Activated naive CD4-positive, alpha-beta T cell treated with anti-CD3 and anti-CD28 coated beads, Interleukin-2, amount 10 ng/mL, durations not matched to agents 7 days and 5 days (primary cell): ENCODE results near the gene DCX.

ENCODE experiments used
- CTCF ChIA-PET: fragments of 350-600 bp; sonication (Branson Sonifier 250); formaldehyde crosslinking; loops from one replicate; lab custom pipeline; 2021; ENCODE audit warnings: antibody characterized with exemption; lab: Charles Lee
- DNase-seq: peaks from one replicate; pipeline ENCODE4 v3.0.0-alpha.2; 2020
- H3K27ac Mint-ChIP-seq: one replicate; pipeline ENCODE4 v1.8.0; 2021; ENCODE audit warnings: mild to moderate bottlenecking, moderate library complexity, mixed read lengths
- H3K27me3 Mint-ChIP-seq: one replicate; pipeline ENCODE4 v1.8.0; 2021; ENCODE audit warnings: mild to moderate bottlenecking, mixed read lengths
- H3K36me3 Mint-ChIP-seq: one replicate; pipeline ENCODE4 v1.8.0; 2021; ENCODE audit warnings: mixed read lengths
- H3K4me1 Mint-ChIP-seq: one replicate; pipeline ENCODE4 v1.8.0; 2021; ENCODE audit warnings: mixed read lengths
- H3K4me3 Mint-ChIP-seq: one replicate; pipeline ENCODE4 v1.8.0; 2021; ENCODE audit warnings: mild to moderate bottlenecking, moderate library complexity, mixed read lengths
- H3K9me3 Mint-ChIP-seq: one replicate; pipeline ENCODE4 v1.8.0; 2021; ENCODE audit warnings: mixed read lengths

DCX gene

DNA sequence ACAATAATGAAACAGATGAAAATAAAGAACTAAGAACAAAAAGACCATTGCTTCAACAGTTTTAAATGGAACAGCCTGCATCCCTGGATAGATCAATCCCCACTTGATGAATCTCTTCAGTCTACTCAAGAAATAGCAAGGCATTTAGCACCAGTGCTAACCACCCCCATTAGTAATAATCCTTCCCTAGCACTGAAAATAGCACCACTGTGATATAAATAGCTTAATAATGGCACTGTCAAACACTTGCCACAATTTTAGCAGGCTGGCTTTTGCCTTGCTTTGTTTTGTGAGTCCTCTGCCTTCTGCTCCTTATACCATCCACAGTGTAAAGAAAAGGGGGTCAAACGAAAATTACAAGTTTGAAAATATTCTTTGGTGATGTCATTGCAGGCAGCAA lies 17.4 kb downstream of the DCX start:
- no peaks in the 10 kb centered on the region for H3K4me1 Mint-ChIP-seq
- H3K36me3 Mint-ChIP-seq, result no peaks in the 10 kb centered on the region
- no peak overlapping the region for H3K27ac Mint-ChIP-seq
- DNase-seq, result no peak
- CTCF ChIA-PET, result no interaction called here
- H3K27me3 Mint-ChIP-seq, result no peaks in the 10 kb centered on the region
- H3K9me3 Mint-ChIP-seq, result no peaks in the 10 kb centered on the region
- H3K4me3 Mint-ChIP-seq, result no peak overlapping the region

GRCh38 chrX:111387470-111388070 lies 24.4 kb downstream of the DCX start:
- CTCF ChIA-PET, result no interaction called here
- no peak overlapping the region for H3K27ac Mint-ChIP-seq
- DNase-seq, result no peak
- H3K9me3 Mint-ChIP-seq, result no peaks in the 10 kb centered on the region
- H3K4me1 Mint-ChIP-seq, result no peaks in the 10 kb centered on the region
- no peaks in the 10 kb centered on the region for H3K27me3 Mint-ChIP-seq
- no peaks in the 10 kb centered on the region for H3K36me3 Mint-ChIP-seq
- H3K4me3 Mint-ChIP-seq, result no peak overlapping the region

GRCh38 chrX:111386615-111387233 lies 25.3 kb downstream of the DCX start:
- Mint-ChIP-seq H3K4me3 (no peak overlapping the region), H3K36me3 (no peaks in the 10 kb centered on the region), H3K9me3 (no peaks in the 10 kb centered on the region), H3K4me1 (no peaks in the 10 kb centered on the region), H3K27me3 (no peaks in the 10 kb centered on the region), H3K27ac (no peak overlapping the region)
- DNase-seq, result no peak
- CTCF ChIA-PET, result no interaction called here

DNA sequence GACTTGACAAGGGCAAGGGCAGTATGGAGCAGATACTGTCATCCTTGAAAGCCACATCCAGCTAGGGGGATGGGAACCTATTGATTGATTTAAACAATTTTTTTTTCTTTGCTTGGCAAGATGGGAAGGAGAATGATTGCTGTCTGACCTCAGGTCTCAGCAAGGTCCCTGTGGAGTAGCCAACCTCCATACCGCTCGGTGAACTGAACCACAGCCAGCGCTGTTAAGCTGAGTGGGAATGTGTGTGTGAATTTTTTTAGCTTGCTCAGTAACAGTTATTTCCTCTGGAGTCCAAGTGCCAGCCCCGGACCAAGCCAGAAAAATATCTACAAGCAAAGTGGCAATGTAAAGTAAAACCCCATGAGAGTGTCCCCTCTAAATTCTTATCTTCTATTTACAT lies 25.9 kb downstream of the DCX start:
- no peaks in the 10 kb centered on the region for H3K36me3 Mint-ChIP-seq
- no peak for DNase-seq
- no peaks in the 10 kb centered on the region for H3K4me1 Mint-ChIP-seq
- H3K4me3 Mint-ChIP-seq, result no peak overlapping the region
- no peak overlapping the region for H3K27ac Mint-ChIP-seq
- no peaks in the 10 kb centered on the region for H3K27me3 Mint-ChIP-seq
- CTCF ChIA-PET, result no interaction called here
- H3K9me3 Mint-ChIP-seq, result no peaks in the 10 kb centered on the region

DNA sequence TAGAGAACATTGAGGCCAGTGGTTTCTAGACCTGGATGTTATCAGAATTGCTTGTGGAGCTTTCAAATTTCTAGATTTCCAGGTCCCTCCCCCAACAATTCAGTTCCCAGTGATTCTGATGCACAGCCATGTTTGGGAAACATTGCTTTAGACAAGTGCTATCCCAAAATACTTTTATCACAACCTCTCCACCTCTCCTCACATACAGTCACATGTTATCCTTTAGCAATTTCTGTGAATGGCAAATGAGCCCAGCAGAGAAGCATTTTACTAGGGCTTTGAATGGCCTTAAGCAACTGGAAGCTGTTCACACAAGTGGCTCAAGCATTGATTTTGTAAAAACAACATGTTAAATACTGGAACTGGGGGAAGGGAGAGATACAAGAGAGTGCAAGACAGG lies 29.7 kb downstream of the DCX start:
- Mint-ChIP-seq H3K27me3 (no peaks in the 10 kb centered on the region), H3K4me3 (no peak overlapping the region), H3K27ac (no peak overlapping the region), H3K9me3 (no peaks in the 10 kb centered on the region), H3K4me1 (no peaks in the 10 kb centered on the region), H3K36me3 (no peaks in the 10 kb centered on the region)
- CTCF ChIA-PET, result no interaction called here
- no peak for DNase-seq

DNA sequence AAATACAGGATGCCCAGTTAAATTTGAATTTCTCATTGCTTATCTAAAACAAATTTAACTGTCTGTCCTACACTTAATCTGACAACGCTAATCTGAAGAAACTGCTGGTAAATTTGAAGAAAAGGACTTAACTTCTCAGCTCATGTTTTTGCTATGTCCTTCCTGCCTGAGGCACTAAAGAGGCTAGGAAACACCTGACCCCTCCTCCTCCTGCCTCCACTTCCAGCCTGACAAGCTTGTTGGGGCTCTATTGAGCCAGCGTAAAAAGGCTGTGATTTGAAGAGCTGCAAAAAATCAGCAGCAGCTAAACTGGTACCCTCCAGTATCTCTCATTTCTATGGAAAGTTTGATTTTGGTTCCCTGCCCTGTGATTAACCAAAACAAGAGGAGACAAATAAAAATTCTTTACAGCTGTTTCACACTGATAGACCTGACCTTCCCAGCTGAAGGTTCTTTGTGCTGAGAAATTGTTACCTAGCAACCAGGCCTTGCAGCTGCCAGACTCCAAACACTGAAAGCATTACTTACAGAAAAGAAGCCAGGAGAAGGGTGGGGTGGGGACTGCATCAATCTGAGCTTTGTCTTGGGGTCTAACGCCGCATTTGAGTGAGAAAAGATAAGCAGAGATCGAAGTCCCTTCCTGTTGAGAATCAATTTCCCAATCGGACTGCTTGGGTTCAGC lies 35.0 kb downstream of the DCX start:
- CTCF ChIA-PET, result no interaction called here
- H3K27me3 Mint-ChIP-seq, result no peaks in the 10 kb centered on the region
- no peak for DNase-seq
- no peak overlapping the region for H3K4me3 Mint-ChIP-seq
- no peak overlapping the region for H3K27ac Mint-ChIP-seq
- H3K4me1 Mint-ChIP-seq, result no peaks in the 10 kb centered on the region
- H3K9me3 Mint-ChIP-seq, result no peaks in the 10 kb centered on the region
- no peaks in the 10 kb centered on the region for H3K36me3 Mint-ChIP-seq

DNA sequence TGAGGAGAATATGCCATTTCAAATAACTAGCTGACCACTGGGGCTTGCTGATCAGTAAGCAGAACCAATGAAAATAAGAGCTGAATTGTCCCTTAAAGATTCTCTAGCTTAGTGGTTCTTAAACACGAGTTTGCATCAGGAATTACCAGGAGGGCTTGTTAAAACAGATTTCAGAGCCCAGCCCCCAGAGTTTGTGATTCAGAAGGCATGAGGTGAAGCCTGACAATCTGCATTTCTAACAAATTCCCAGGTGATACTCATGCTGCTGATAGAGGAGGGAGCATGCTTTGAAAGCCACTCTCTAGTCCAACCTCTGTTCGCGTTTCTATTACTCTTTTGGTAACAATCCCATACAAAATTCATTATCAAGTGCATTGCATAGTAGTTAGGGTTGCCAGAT lies 35.5 kb downstream of the DCX start:
- H3K4me3 Mint-ChIP-seq, result no peak overlapping the region
- no peaks in the 10 kb centered on the region for H3K9me3 Mint-ChIP-seq
- CTCF ChIA-PET, result no interaction called here
- H3K27me3 Mint-ChIP-seq, result no peaks in the 10 kb centered on the region
- DNase-seq, result no peak
- H3K36me3 Mint-ChIP-seq, result no peaks in the 10 kb centered on the region
- no peak overlapping the region for H3K27ac Mint-ChIP-seq
- no peaks in the 10 kb centered on the region for H3K4me1 Mint-ChIP-seq

- H3K36me3 Mint-ChIP-seq, result no peaks in the 10 kb centered on the region
- H3K4me1 Mint-ChIP-seq, result no peaks in the 10 kb centered on the region
- no peaks in the 10 kb centered on the region for H3K9me3 Mint-ChIP-seq
- no peak for DNase-seq
- H3K27ac Mint-ChIP-seq, result no peak overlapping the region
- CTCF ChIA-PET, result no interaction called here
- H3K4me3 Mint-ChIP-seq, result no peak overlapping the region
- H3K27me3 Mint-ChIP-seq, result no peaks in the 10 kb centered on the region
These were observed 36.2 kb downstream of the DCX start for GRCh38 chrX:111375747-111376146.

DNA sequence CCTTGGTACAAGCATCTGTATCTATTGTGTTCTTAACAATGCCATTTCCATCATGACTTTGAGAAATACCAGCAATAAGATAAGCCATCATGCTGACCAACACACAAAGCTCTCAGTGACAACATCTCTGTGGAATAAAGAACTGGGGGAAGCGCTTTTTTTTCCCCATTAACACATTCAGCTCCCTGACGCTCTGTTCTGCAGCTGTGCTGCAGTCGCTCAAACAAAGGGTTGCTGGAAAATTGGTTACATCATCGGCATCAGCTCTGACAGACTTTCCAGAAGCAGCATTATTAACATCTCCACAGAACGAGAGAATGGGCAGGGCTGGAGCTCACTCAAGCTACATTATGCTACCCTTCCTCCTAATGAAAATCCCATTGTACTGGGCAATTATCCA lies 39.9 kb downstream of the DCX start:
- Mint-ChIP-seq H3K27ac (no peak overlapping the region), H3K4me1 (no peaks in the 10 kb centered on the region), H3K9me3 (no peaks in the 10 kb centered on the region), H3K4me3 (no peak overlapping the region), H3K27me3 (no peaks in the 10 kb centered on the region), H3K36me3 (no peaks in the 10 kb centered on the region)
- CTCF ChIA-PET, result no interaction called here
- no peak for DNase-seq

- Mint-ChIP-seq H3K4me1 (no peaks in the 10 kb centered on the region), H3K36me3 (no peaks in the 10 kb centered on the region), H3K27me3 (no peaks in the 10 kb centered on the region), H3K4me3 (no peak overlapping the region), H3K9me3 (no peaks in the 10 kb centered on the region), H3K27ac (no peak overlapping the region)
- CTCF ChIA-PET, result no interaction called here
- no peak for DNase-seq
These were observed 46.1 kb downstream of the DCX start for GRCh38 chrX:111365770-111366325.

GRCh38 chrX:111363741-111364140 lies 48.3 kb downstream of the DCX start:
- H3K36me3 Mint-ChIP-seq, result no peaks in the 10 kb centered on the region
- no peaks in the 10 kb centered on the region for H3K9me3 Mint-ChIP-seq
- no peak overlapping the region for H3K27ac Mint-ChIP-seq
- no peak overlapping the region for H3K4me3 Mint-ChIP-seq
- DNase-seq, result no peak
- H3K4me1 Mint-ChIP-seq, result no peaks in the 10 kb centered on the region
- no peaks in the 10 kb centered on the region for H3K27me3 Mint-ChIP-seq
- CTCF ChIA-PET, result no interaction called here

- Mint-ChIP-seq H3K27me3 (no peaks in the 10 kb centered on the region), H3K4me1 (no peaks in the 10 kb centered on the region), H3K36me3 (no peaks in the 10 kb centered on the region), H3K9me3 (no peaks in the 10 kb centered on the region), H3K4me3 (no peak overlapping the region), H3K27ac (no peak overlapping the region)
- CTCF ChIA-PET, result no interaction called here
- DNase-seq, result no peak
These were observed 50.2 kb downstream of the DCX start for GRCh38 chrX:111361751-111362150.

- no peak for DNase-seq
These were observed 51.2 kb downstream of the DCX start for GRCh38 chrX:111360839-111361238.

GRCh38 chrX:111355523-111356115 lies 56.4 kb downstream of the DCX start:
- Mint-ChIP-seq H3K36me3 (no peaks in the 10 kb centered on the region), H3K4me1 (no peaks in the 10 kb centered on the region)
- CTCF ChIA-PET, result no interaction called here

More at GRCh38 chrX:111360839-111361238, 51.2 kb downstream of the DCX start:
- no peaks in the 10 kb centered on the region for H3K36me3 Mint-ChIP-seq
- no peak overlapping the region for H3K4me3 Mint-ChIP-seq
- CTCF ChIA-PET, result no interaction called here
- no peaks in the 10 kb centered on the region for H3K9me3 Mint-ChIP-seq
- no peaks in the 10 kb centered on the region for H3K27me3 Mint-ChIP-seq
- no peak overlapping the region for H3K27ac Mint-ChIP-seq
- no peaks in the 10 kb centered on the region for H3K4me1 Mint-ChIP-seq

DNA sequence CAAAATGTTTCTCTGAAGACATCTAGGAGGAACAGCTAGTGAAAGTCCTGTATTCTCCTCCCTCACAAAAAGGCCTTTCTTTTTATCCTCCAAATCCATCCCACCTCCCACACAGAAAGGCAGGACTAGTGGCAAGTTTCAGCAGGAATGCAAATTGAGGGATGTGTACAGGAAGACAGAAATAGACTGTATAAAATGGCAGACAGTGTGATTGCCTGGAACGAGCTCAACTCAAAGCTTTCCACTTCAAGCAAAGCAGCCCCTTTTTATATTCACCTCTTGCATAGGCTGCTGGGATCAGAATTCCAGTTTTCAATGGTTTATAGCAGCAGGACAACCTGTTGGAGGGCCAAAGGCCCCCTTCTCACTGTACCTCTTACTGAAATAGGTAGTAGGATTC lies 57.5 kb downstream of the DCX start:
- no peaks in the 10 kb centered on the region for H3K27me3 Mint-ChIP-seq
- DNase-seq, result no peak
- no peaks in the 10 kb centered on the region for H3K4me1 Mint-ChIP-seq
- H3K9me3 Mint-ChIP-seq, result no peaks in the 10 kb centered on the region
- CTCF ChIA-PET, result no interaction called here
- no peak overlapping the region for H3K27ac Mint-ChIP-seq
- H3K36me3 Mint-ChIP-seq, result no peaks in the 10 kb centered on the region
- no peak overlapping the region for H3K4me3 Mint-ChIP-seq

More at GRCh38 chrX:111355523-111356115, 56.4 kb downstream of the DCX start:
- no peak overlapping the region for H3K4me3 Mint-ChIP-seq
- H3K27ac Mint-ChIP-seq, result no peak overlapping the region
- no peaks in the 10 kb centered on the region for H3K27me3 Mint-ChIP-seq
- H3K9me3 Mint-ChIP-seq, result no peaks in the 10 kb centered on the region
- no peak for DNase-seq
